GM23338 (cell line): Measurements from ENCODE around the gene WNT2B. TPM values are rescaled to one million over a fixed set of nuclear protein-coding genes. Genes with fewer than 3 reads are reported as not detected.

Experiments used
- ATAC-seq: fragments of 200-7000 bp; cut with Tn5 transposase; 3 replicates; pipeline ENCODE4 v1.9.1; 2020
- DNase-seq: peaks from one replicate; pipeline ENCODE4 v3.0.0-alpha.2; 2015; ENCODE audit warnings: low spot score
- H2AFZ ChIP-seq: fragments of 200-600 bp; sonication (generic); 2 replicates; pipeline ENCODE4 v1.8.0; 2016; ENCODE audit warnings: antibody characterized with exemption, mild to moderate bottlenecking, moderate library complexity
- H3F3A ChIP-seq: fragments of 200-600 bp; sonication (generic); replicated peaks from 2 replicates; pipeline ENCODE4 v1.8.0; 2017; ENCODE audit warnings: antibody characterized with exemption, mixed run types, low read depth
- H3K27ac ChIP-seq: fragments of 200-600 bp; sonication (generic); 2 replicates; pipeline ENCODE4 v1.6.1; 2016; ENCODE audit warnings: low read depth
- H3K27me3 ChIP-seq: fragments of 200-600 bp; sonication (generic); 2 replicates; pipeline ENCODE4 v1.8.0; 2016; ENCODE audit warnings: mild to moderate bottlenecking, mixed run types, moderate library complexity; ENCODE audit not compliant: insufficient read depth
- H3K36me3 ChIP-seq: fragments of 200-600 bp; sonication (generic); 2 replicates; pipeline ENCODE4 v1.8.0; 2016; ENCODE audit warnings: mild to moderate bottlenecking; ENCODE audit not compliant: insufficient read depth
- H3K4me1 ChIP-seq: fragments of 200-600 bp; sonication (generic); 2 replicates; pipeline ENCODE4 v1.8.0; 2016; ENCODE audit warnings: mild to moderate bottlenecking, moderate library complexity; ENCODE audit not compliant: insufficient read depth
- H3K4me2 ChIP-seq: fragments of 200-600 bp; sonication (generic); 2 replicates; pipeline ENCODE4 v1.7.1; 2017; ENCODE audit warnings: mixed run types
- H3K4me3 ChIP-seq: fragments of 200-600 bp; sonication (generic); 2 replicates; pipeline ENCODE4 v1.6.1; 2016; ENCODE audit warnings: mixed run types
- H3K79me2 ChIP-seq: fragments of 200-600 bp; sonication (generic); replicated peaks from 2 replicates; pipeline ENCODE4 v1.8.0; 2017; ENCODE audit warnings: mild to moderate bottlenecking; ENCODE audit not compliant: insufficient read depth
- H3K9me2 ChIP-seq: fragments of 200-600 bp; sonication (generic); 2 replicates; pipeline ENCODE4 v1.8.0; 2017; ENCODE audit not compliant: insufficient read depth
- H4K20me1 ChIP-seq: fragments of 200-600 bp; sonication (generic); replicated peaks from 2 replicates; pipeline ENCODE4 v1.8.0; 2017; ENCODE audit warnings: mild to moderate bottlenecking; ENCODE audit not compliant: insufficient read depth
- H3K27ac Mint-ChIP-seq: 2 replicates; pipeline ENCODE4 v1.8.0; 2020; ENCODE audit warnings: inconsistent platforms, mild to moderate bottlenecking, moderate library complexity, mixed read lengths
- H3K27me3 Mint-ChIP-seq: 3 replicates; pipeline ENCODE4 v1.8.0; 2022; ENCODE audit warnings: low read depth, mild to moderate bottlenecking, moderate library complexity, mixed read lengths, inconsistent platforms; ENCODE audit not compliant: insufficient read depth, poor library complexity
- H3K36me3 Mint-ChIP-seq: 3 replicates; pipeline ENCODE4 v1.8.0; 2021; ENCODE audit warnings: low read depth, mild to moderate bottlenecking, inconsistent platforms, moderate library complexity, mixed read lengths
- H3K4me1 Mint-ChIP-seq: 3 replicates; pipeline ENCODE4 v1.8.0; 2020; ENCODE audit warnings: mild to moderate bottlenecking, inconsistent platforms, mixed read lengths
- H3K4me3 Mint-ChIP-seq: 3 replicates; pipeline ENCODE4 v1.8.0; 2021; ENCODE audit warnings: moderate library complexity, mild to moderate bottlenecking, inconsistent platforms, mixed read lengths
- H3K9me3 Mint-ChIP-seq: 3 replicates; pipeline ENCODE4 v1.8.0; 2020; ENCODE audit warnings: moderate library complexity, mild to moderate bottlenecking, inconsistent platforms, mixed read lengths
- CREB1 ChIP-seq: fragments of 250-450 bp; sonication (Bioruptor Pico); IDR thresholded peaks from 2 replicates; pipeline ENCODE4 v1.5.0; 2020; ENCODE audit warnings: low read depth, mild to moderate bottlenecking, moderate library complexity
- EZH2 ChIP-seq: fragments of 200-600 bp; sonication (generic); IDR thresholded peaks from one replicate; pipeline ENCODE4 v1.8.0; 2017; ENCODE audit warnings: antibody characterized with exemption, mild to moderate bottlenecking, low read depth; ENCODE audit not compliant: unreplicated experiment
- EZH2phosphoT487 ChIP-seq: fragments of 200-600 bp; sonication (generic); IDR thresholded peaks from one replicate; pipeline ENCODE4 v1.8.1; 2018; ENCODE audit warnings: antibody characterized with exemption; ENCODE audit not compliant: unreplicated experiment
- JUNB ChIP-seq: IDR thresholded peaks from one replicate; pipeline ENCODE4 v1.6.1; 2016; ENCODE audit warnings: antibody characterized with exemption; ENCODE audit not compliant: unreplicated experiment
- NANOG ChIP-seq: IDR thresholded peaks from 2 replicates; pipeline ENCODE4 v1.6.1; 2016; ENCODE audit warnings: antibody characterized with exemption, borderline replicate concordance
- STAT1 ChIP-seq: IDR thresholded peaks from one replicate; pipeline ENCODE4 v1.6.1; 2016; ENCODE audit warnings: antibody characterized with exemption; ENCODE audit not compliant: unreplicated experiment
- ZNF114 ChIP-seq: fragments of 250-450 bp; sonication (Bioruptor Pico); IDR thresholded peaks from 2 replicates; pipeline ENCODE4 v1.5.0; 2020; ENCODE audit warnings: mild to moderate bottlenecking, moderate library complexity
- ZNF331 ChIP-seq: fragments of 250-450 bp; sonication (Bioruptor Pico); IDR thresholded peaks from 2 replicates; pipeline ENCODE4 v1.5.0; 2020; ENCODE audit warnings: low read depth, mild to moderate bottlenecking, moderate library complexity
- polyA plus RNA-seq: library from polyadenylated mRNA; unstranded; fragments of >200 nt; fragmentation: Nextera tagmentation; extraction: Ambion mirVana; gene quantifications from 2 replicates; pipeline ENCODE4 v1.2.1, GENCODE V29; 2016
- total RNA-seq: library from RNA; depleted of rRNA; stranded (reverse); fragments of >200 nt; shearing (Covaris generic); gene quantifications from 2 replicates; pipeline ENCODE4 v1.2.3, GENCODE V29; 2014
- TF ChIP-seq, protein P1 (sequence below): IDR thresholded peaks from one replicate; pipeline ENCODE4 v1.6.1; 2018; ENCODE audit warnings: antibody characterized with exemption; ENCODE audit not compliant: unreplicated experiment
- TF ChIP-seq, protein P2 (sequence below): IDR thresholded peaks from 2 replicates; pipeline ENCODE4 v1.6.1; 2016; ENCODE audit warnings: antibody characterized with exemption
- TF ChIP-seq, protein P3 (sequence below), 2 experiments: fragments of 200-600 bp in 1 of 2; sonication (generic) in 1 of 2; conservative IDR thresholded peaks; 2 replicates each; pipeline versions ENCODE4 v1.5.1 to v1.6.1; 2016 to 2017; ENCODE audit warnings: antibody characterized with exemption in 2 of 2, low read depth in 2 of 2, mild to moderate bottlenecking in 2 of 2, moderate library complexity in 1 of 2

Gene WNT2B
- total and polyA plus RNA-seq, 2 experiments from 2014 or later, result 0.50 to 0.90 TPM

DNA sequence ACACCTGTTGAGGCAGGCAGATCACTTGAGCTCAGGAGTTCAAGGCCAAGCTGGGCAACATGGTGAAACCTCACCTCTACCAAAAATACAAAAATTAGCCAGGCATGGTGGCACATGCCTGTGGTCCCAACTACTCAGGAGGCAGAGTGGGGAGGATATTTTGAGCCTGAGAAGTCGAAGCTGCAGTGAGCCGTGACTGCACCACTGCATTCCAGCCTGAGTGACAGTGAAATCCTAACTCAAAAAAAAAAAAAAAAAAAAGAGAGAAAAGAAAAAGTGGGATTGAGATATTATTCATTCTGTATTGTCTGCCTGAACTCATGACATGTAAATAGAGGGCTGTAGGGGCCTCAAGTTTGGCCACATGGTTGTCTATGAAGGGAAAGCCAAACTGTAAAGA is 37.3 kb downstream of the WNT2B start (continued):
- TF ChIP-seq, protein P1, sequence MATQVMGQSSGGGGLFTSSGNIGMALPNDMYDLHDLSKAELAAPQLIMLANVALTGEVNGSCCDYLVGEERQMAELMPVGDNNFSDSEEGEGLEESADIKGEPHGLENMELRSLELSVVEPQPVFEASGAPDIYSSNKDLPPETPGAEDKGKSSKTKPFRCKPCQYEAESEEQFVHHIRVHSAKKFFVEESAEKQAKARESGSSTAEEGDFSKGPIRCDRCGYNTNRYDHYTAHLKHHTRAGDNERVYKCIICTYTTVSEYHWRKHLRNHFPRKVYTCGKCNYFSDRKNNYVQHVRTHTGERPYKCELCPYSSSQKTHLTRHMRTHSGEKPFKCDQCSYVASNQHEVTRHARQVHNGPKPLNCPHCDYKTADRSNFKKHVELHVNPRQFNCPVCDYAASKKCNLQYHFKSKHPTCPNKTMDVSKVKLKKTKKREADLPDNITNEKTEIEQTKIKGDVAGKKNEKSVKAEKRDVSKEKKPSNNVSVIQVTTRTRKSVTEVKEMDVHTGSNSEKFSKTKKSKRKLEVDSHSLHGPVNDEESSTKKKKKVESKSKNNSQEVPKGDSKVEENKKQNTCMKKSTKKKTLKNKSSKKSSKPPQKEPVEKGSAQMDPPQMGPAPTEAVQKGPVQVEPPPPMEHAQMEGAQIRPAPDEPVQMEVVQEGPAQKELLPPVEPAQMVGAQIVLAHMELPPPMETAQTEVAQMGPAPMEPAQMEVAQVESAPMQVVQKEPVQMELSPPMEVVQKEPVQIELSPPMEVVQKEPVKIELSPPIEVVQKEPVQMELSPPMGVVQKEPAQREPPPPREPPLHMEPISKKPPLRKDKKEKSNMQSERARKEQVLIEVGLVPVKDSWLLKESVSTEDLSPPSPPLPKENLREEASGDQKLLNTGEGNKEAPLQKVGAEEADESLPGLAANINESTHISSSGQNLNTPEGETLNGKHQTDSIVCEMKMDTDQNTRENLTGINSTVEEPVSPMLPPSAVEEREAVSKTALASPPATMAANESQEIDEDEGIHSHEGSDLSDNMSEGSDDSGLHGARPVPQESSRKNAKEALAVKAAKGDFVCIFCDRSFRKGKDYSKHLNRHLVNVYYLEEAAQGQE, result no peak
- TF ChIP-seq CREB1 (CRISPR knock-in tag), result no peak
- TF ChIP-seq EZH2, result no peak

DNA sequence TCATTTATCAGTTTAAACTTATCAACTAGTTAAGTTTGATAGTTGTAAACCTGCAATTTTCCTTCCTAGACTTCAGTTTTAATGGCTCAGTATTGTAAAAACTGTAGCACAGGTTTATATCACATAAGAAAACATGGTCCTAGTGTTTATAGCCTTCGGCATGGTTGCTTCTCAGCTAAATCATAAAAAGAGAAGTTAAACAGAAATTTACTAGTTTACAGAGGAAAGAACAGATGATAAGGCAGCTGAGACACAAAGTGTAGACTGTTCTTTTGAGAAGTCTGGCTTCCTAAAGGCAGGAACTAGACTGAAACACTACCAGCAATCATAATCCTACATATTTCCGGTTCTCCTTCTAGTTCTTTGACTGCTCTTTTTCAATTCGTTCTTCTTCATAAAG is 39.8 kb downstream of the WNT2B start:
- H3K4me2 ChIP-seq, result no peak overlapping the region
- Mint-ChIP-seq H3K27me3 (peaks cover 2% of the 10 kb centered on the region), H3K9me3 (no peaks in the 10 kb centered on the region), H3K27ac (no peak overlapping the region), H3K4me3 (no peak overlapping the region), H3K4me1 (no peaks in the 10 kb centered on the region), H3K36me3 (no peaks in the 10 kb centered on the region)
- no peaks in the 10 kb centered on the region for H3K27me3 ChIP-seq
- no peaks in the 10 kb centered on the region for H3K79me2 ChIP-seq
- no peak overlapping the region for H2AFZ ChIP-seq
- H3F3A ChIP-seq, result no peaks in the 10 kb centered on the region
- no peaks in the 10 kb centered on the region for H4K20me1 ChIP-seq
- DNase-seq (no peak), ATAC-seq (no peak)
- no peaks in the 10 kb centered on the region; the same call in 1 of the 2 replicates for H3K36me3 ChIP-seq
- no peaks in the 10 kb centered on the region for H3K4me1 ChIP-seq
- no peaks in the 10 kb centered on the region for H3K9me2 ChIP-seq
- no peak overlapping the region for H3K27ac ChIP-seq
- H3K4me3 ChIP-seq, result no peak overlapping the region
- TF ChIP-seq, protein P1, result no peak
- TF ChIP-seq JUNB, result no peak
- TF ChIP-seq, protein P2, sequence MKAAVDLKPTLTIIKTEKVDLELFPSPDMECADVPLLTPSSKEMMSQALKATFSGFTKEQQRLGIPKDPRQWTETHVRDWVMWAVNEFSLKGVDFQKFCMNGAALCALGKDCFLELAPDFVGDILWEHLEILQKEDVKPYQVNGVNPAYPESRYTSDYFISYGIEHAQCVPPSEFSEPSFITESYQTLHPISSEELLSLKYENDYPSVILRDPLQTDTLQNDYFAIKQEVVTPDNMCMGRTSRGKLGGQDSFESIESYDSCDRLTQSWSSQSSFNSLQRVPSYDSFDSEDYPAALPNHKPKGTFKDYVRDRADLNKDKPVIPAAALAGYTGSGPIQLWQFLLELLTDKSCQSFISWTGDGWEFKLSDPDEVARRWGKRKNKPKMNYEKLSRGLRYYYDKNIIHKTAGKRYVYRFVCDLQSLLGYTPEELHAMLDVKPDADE, result no peak
- no peak for TF ChIP-seq ZNF331 (CRISPR knock-in tag)
- no peak for TF ChIP-seq STAT1
- no peak for TF ChIP-seq EZH2
- TF ChIP-seq, protein P3, sequence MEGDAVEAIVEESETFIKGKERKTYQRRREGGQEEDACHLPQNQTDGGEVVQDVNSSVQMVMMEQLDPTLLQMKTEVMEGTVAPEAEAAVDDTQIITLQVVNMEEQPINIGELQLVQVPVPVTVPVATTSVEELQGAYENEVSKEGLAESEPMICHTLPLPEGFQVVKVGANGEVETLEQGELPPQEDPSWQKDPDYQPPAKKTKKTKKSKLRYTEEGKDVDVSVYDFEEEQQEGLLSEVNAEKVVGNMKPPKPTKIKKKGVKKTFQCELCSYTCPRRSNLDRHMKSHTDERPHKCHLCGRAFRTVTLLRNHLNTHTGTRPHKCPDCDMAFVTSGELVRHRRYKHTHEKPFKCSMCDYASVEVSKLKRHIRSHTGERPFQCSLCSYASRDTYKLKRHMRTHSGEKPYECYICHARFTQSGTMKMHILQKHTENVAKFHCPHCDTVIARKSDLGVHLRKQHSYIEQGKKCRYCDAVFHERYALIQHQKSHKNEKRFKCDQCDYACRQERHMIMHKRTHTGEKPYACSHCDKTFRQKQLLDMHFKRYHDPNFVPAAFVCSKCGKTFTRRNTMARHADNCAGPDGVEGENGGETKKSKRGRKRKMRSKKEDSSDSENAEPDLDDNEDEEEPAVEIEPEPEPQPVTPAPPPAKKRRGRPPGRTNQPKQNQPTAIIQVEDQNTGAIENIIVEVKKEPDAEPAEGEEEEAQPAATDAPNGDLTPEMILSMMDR (conservative IDR thresholded peaks at IDR 0.05; ENCODE audit: low read depth in 2 of 2), result no peak
- no peak for TF ChIP-seq EZH2phosphoT487
- TF ChIP-seq ZNF114 (CRISPR knock-in tag), result no peak
- no peak for TF ChIP-seq NANOG
